Neuronal stem cell (in vitro differentiated cells): ENCODE results near the gene KLHL30.

ENCODE experiments used
- DNase-seq: peaks from one replicate; pipeline ENCODE4 v3.0.0-alpha.2; 2013; ENCODE audit warnings: low spot score
- H2AFZ ChIP-seq: one replicate; pipeline ENCODE4 v1.6.1; 2013; ENCODE audit warnings: mild to moderate bottlenecking, low read length, inconsistent platforms
- H2AK5ac ChIP-seq: 2 replicates; pipeline ENCODE4 v1.6.1; 2013; ENCODE audit warnings: low read depth, mild to moderate bottlenecking, inconsistent platforms, low read length, moderate library complexity, mixed read lengths
- H2BK120ac ChIP-seq: 2 replicates; pipeline ENCODE4 v1.6.1; 2013; ENCODE audit warnings: low read depth, mild to moderate bottlenecking, inconsistent platforms, low read length, moderate library complexity, mixed read lengths
- H2BK12ac ChIP-seq: one replicate; pipeline ENCODE4 v1.6.1; 2013; ENCODE audit warnings: low read length, inconsistent platforms
- H2BK15ac ChIP-seq: 2 replicates; pipeline ENCODE4 v1.6.1; 2013; ENCODE audit warnings: mild to moderate bottlenecking, low read length, inconsistent platforms, mixed read lengths
- H2BK5ac ChIP-seq: one replicate; pipeline ENCODE4 v1.6.1; 2013; ENCODE audit warnings: inconsistent platforms, mild to moderate bottlenecking, low read length, moderate library complexity
- H3K14ac ChIP-seq: one replicate; pipeline ENCODE4 v1.6.1; 2013; ENCODE audit warnings: low read length, inconsistent platforms
- H3K18ac ChIP-seq: 2 replicates; pipeline ENCODE4 v1.6.1; 2013; ENCODE audit warnings: low read length, inconsistent platforms
- H3K23ac ChIP-seq: 2 replicates; pipeline ENCODE4 v1.6.1; 2013; ENCODE audit warnings: low read depth, mild to moderate bottlenecking, mixed read lengths, low read length, inconsistent platforms; ENCODE audit not compliant: poor library complexity
- H3K27ac ChIP-seq: replicated peaks from 3 replicates; pipeline ENCODE4 v1.5.1; 2013; ENCODE audit warnings: low read length, inconsistent platforms
- H3K27me3 ChIP-seq, 3 experiments: 2 replicates each; pipeline ENCODE4 v1.6.1; 2013; ENCODE audit warnings: low read length in 3 of 3, mild to moderate bottlenecking in 2 of 3, inconsistent platforms in 1 of 3, low read depth in 1 of 3, mixed read lengths in 1 of 3, moderate library complexity in 1 of 3; ENCODE audit not compliant: control insufficient read depth in 3 of 3, insufficient read depth in 3 of 3
- H3K36me3 ChIP-seq, 2 donors: replicated peaks in 1 of 2; 2 replicates each; pipeline ENCODE4 v1.6.1; 2013; ENCODE audit warnings: low read length in 2 of 2; ENCODE audit not compliant: control insufficient read depth in 2 of 2, insufficient read depth in 2 of 2
- H3K4ac ChIP-seq: 2 replicates; pipeline ENCODE4 v1.6.1; 2013; ENCODE audit warnings: inconsistent platforms, mild to moderate bottlenecking, low read length, moderate library complexity
- H3K4me1 ChIP-seq, 2 donors: 1 replicate in 1 of 2; 2 replicates in 1 of 2; pipeline ENCODE4 v1.6.1; 2013; ENCODE audit warnings: low read length in 2 of 2, low read depth in 1 of 2; ENCODE audit not compliant: control insufficient read depth in 2 of 2, insufficient read depth in 1 of 2
- H3K4me2 ChIP-seq: one replicate; pipeline ENCODE4 v1.6.1; 2013; ENCODE audit warnings: mild to moderate bottlenecking, low read length, inconsistent platforms; ENCODE audit not compliant: insufficient read depth, poor library complexity, severe bottlenecking
- H3K4me3 ChIP-seq, 2 donors: 2 replicates each; pipeline ENCODE4 v1.5.1; 2013; ENCODE audit warnings: low read length in 2 of 2, mild to moderate bottlenecking in 2 of 2, inconsistent platforms in 1 of 2, moderate library complexity in 1 of 2
- H3K79me1 ChIP-seq: one replicate; pipeline ENCODE4 v1.6.1; 2013; ENCODE audit warnings: low read depth, mild to moderate bottlenecking, inconsistent platforms, low read length, moderate library complexity
- H3K9ac ChIP-seq: one replicate; pipeline ENCODE4 v1.6.1; 2013; ENCODE audit warnings: mild to moderate bottlenecking, low read depth, low read length, inconsistent platforms; ENCODE audit not compliant: poor library complexity
- H3K9me3 ChIP-seq, 2 donors: replicated peaks in 1 of 2; 2 replicates each; pipeline versions ENCODE3 to v1.6.1; 2013; ENCODE audit warnings: low read length in 2 of 2, mild to moderate bottlenecking in 2 of 2, inconsistent platforms in 1 of 2, low read depth in 1 of 2, mixed read lengths in 1 of 2, moderate library complexity in 1 of 2; ENCODE audit not compliant: control insufficient read depth in 2 of 2, insufficient read depth in 1 of 2
- H4K8ac ChIP-seq: one replicate; pipeline ENCODE4 v1.6.1; 2013; ENCODE audit warnings: low read depth, mild to moderate bottlenecking, inconsistent platforms, low read length, moderate library complexity
- H4K91ac ChIP-seq: one replicate; pipeline ENCODE4 v1.6.1; 2013; ENCODE audit warnings: low read length, low read depth, mild to moderate bottlenecking, inconsistent platforms; ENCODE audit not compliant: poor library complexity
- WGBS, 2 donors: extraction: QIAGEN DNeasy Blood & Tissue Kit; methylation state at CpG; one replicate each; pipeline ENCODE4 v1.1.7; 2013; ENCODE audit warnings: missing lambda C conversion rate in 2 of 2, mixed read lengths in 1 of 2; ENCODE audit not compliant: insufficient read length in 2 of 2, insufficient replicate concordance in 1 of 2; ENCODE audit errors: extremely low coverage in 2 of 2; 5-methylcytosine and 5-hydroxymethylcytosine counted together

KLHL30 gene

DNA sequence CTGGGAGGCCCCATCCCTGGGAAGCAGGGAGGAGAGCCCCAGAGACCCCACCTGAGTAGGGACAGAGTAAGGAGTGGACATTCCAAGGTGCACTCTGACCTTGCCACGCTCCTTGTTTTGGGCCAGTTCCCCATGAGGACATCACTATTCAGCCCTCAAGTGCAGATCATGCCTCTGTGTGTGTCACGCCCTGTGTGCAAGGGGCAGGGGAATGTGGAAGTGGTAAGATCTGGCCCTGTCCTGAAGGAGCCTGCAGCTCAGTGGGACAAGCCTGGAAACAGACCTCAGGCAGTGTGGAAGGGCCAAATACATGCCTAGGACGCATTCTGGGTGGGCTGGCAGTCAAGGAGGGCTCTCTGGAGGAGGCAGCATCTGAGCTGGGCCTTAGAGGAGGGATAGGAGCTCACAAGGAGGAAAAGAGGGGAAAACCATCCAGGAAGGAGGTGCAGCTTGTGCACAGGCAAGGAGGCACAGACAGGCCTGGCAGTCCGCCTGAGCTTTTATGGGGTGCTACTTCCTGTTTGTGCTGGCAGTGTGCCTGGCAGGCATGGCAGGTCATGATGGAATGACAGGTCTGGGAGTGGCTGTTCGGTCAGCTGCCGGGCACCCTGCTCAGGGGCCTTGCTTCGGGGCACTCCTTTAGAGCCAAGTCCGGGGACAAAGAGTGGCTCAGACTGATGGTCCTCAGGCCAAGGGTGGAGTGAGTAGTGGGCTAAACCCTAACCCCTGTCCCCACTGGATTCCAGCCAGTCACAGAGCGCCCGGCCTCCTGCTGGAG lies 3.3 kb downstream of the KLHL30 start:
- Histone ChIP-seq H4K91ac (no peak overlapping the region), H3K27me3 (peaks cover 0 to 17% (median 0%) of the 10 kb centered on the region in 3 experiments), H4K8ac (no peak overlapping the region), H2BK12ac (peak overlapping the region; percentile 46), H3K4ac (no peak overlapping the region), H3K4me3 (no peak overlapping the region), H3K18ac (peak overlapping the region; percentile 51), H3K4me2 (no peak overlapping the region), H3K9me3 (no peaks in the 10 kb centered on the region), H3K27ac (no peak overlapping the region), H3K23ac (no peak overlapping the region), H2AFZ (no peak overlapping the region), H3K4me1 (peaks cover 9 to 14% of the 10 kb centered on the region in 2 donors), H3K36me3 (no peaks in the 10 kb centered on the region), H2AK5ac (peak overlapping the region; percentile 83), H3K79me1 (peaks cover 7% of the 10 kb centered on the region), H2BK5ac (no peak overlapping the region), H2BK15ac (no peak overlapping the region), H3K9ac (no peak overlapping the region), H2BK120ac (no peak overlapping the region), H3K14ac (peak overlapping the region; percentile 85)
- WGBS, 2 donors = no CpG with 5 or more reads among the region's 10 CpGs
- no peak for DNase-seq

GRCh38 chr2:238142382-238143205 lies 4.1 kb downstream of the KLHL30 start:
- Histone ChIP-seq H3K36me3 (no peaks in the 10 kb centered on the region), H2AFZ (no peak overlapping the region), H3K9me3 (no peaks in the 10 kb centered on the region), H3K4me3 (no peak overlapping the region), H3K4ac (peak overlapping the region; percentile 53), H3K14ac (peak overlapping the region; percentile 89), H2AK5ac (peak overlapping the region; percentile 6), H3K9ac (no peak overlapping the region), H4K91ac (no peak overlapping the region), H3K18ac (peak overlapping the region; percentile 85), H2BK120ac (no peak overlapping the region), H3K27ac (no peak overlapping the region), H4K8ac (no peak overlapping the region), H3K23ac (peak overlapping the region; percentile 6), H2BK15ac (peak overlapping the region; percentile 26), H2BK12ac (no peak overlapping the region), H3K4me1 (peaks cover 9 to 14% of the 10 kb centered on the region in 2 donors), H3K79me1 (peaks cover 7% of the 10 kb centered on the region), H2BK5ac (peak overlapping the region; percentile 75), H3K27me3 (peaks cover 0 to 15% (median 0%) of the 10 kb centered on the region in 3 experiments), H3K4me2 (no peak overlapping the region)
- WGBS, 2 donors = no CpG with 5 or more reads among the region's 30 CpGs
- DNase-seq = no peak

DNA sequence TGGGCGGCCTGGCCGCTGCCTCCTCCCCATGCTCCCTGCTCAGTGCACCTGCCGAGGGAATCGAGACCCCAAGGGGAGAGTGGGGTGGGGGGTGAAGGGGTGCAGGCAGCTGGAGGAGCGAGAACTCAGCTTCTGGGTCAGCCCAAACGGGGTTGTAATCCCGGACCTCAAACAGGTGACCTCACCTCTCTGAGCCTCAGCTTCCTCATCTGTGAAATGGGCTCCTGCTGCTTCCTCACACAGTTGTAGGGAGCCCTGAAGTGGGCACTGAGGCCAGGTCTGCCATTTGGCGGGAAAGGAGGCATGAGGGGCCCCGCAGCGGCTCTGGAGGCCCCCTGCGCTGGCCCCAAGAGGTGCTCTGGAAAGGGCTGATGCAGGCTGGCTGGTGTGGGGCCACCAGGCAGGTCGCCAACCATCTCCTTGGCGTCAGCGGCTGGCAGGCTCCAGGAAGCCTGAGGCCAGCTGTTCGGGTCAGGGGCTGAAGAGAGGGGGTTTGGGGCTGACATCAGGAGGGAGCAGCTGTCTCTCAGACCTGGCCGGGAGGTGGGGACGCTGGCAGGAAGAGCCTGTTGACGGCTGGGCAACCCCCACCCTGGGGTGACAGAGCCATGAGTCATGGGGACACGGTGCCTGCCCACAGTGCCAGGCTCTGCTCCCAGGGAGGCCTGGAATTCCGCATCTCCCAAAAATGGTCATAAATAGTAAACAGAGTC lies 4.9 kb downstream of the KLHL30 start:
- no CpG with 5 or more reads among the region's 20 CpGs for WGBS, 2 donors
- Histone ChIP-seq H2BK5ac (peak overlapping the region; percentile 75), H3K27ac (no peak overlapping the region), H3K4me2 (no peak overlapping the region), H2BK12ac (peak overlapping the region; percentile 58), H3K4ac (peak overlapping the region; percentile 53), H3K14ac (no peak overlapping the region), H4K8ac (no peak overlapping the region), H3K9ac (no peak overlapping the region), H4K91ac (no peak overlapping the region), H3K18ac (peak overlapping the region; percentile 57), H3K9me3 (no peaks in the 10 kb centered on the region), H3K79me1 (peaks cover 5% of the 10 kb centered on the region), H3K27me3 (peaks cover 0 to 12% (median 0%) of the 10 kb centered on the region in 3 experiments), H2AK5ac (peak overlapping the region; percentile 6), H2BK15ac (peak overlapping the region; percentile 58), H2BK120ac (peak overlapping the region; percentile 61), H3K4me3 (no peak overlapping the region), H2AFZ (no peak overlapping the region), H3K23ac (peak overlapping the region; percentile 47), H3K36me3 (no peaks in the 10 kb centered on the region), H3K4me1 (peaks cover 7 to 12% of the 10 kb centered on the region in 2 donors)
- DNase-seq = no peak
